Measurements from ENCODE around the gene NDUFV1.

- TF ChIP-seq, protein P1, sequence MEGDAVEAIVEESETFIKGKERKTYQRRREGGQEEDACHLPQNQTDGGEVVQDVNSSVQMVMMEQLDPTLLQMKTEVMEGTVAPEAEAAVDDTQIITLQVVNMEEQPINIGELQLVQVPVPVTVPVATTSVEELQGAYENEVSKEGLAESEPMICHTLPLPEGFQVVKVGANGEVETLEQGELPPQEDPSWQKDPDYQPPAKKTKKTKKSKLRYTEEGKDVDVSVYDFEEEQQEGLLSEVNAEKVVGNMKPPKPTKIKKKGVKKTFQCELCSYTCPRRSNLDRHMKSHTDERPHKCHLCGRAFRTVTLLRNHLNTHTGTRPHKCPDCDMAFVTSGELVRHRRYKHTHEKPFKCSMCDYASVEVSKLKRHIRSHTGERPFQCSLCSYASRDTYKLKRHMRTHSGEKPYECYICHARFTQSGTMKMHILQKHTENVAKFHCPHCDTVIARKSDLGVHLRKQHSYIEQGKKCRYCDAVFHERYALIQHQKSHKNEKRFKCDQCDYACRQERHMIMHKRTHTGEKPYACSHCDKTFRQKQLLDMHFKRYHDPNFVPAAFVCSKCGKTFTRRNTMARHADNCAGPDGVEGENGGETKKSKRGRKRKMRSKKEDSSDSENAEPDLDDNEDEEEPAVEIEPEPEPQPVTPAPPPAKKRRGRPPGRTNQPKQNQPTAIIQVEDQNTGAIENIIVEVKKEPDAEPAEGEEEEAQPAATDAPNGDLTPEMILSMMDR (IDR thresholded peaks at IDR 0.05), result no peak
- TF ChIP-seq POLR2A (IDR thresholded peaks at IDR 0.05) (no peak), POLR2AphosphoS5 (IDR thresholded peaks at IDR 0.05) (no peak)
These were observed 25.1 kb downstream of the NDUFV1 start for GRCh38 chr11:67631853-67632174.
